Heart left ventricle (tissue), 13 donors: ENCODE results near the gene DTX1.

Source experiments
- POLR2A ChIP-seq, 2 donors: fragments of 450-650 bp; IDR thresholded peaks; one replicate each; pipeline ENCODE4 v1.6.1; 2017; ENCODE audit warnings: antibody characterized with exemption in 2 of 2, mild to moderate bottlenecking in 2 of 2, moderate library complexity in 2 of 2
- TF ChIP-seq, protein P1 (sequence below), 12 donors: fragments of 200-600 bp; sonication (generic) in 4 of 12; IDR thresholded peaks; one replicate each; pipeline versions ENCODE4 v1.5.0 to v1.8.0; 2018 to 2022; ENCODE audit warnings: antibody characterized with exemption in 12 of 12, mild to moderate bottlenecking in 5 of 12
- donor health status: ischemic (EF 13 %, LVEDD 7.1; RV severe dilation, severe dysfunction).
- donor health status: DM: no; HTN: yes; CAD: no.
- donor health status: DM: no; HTN: no; CAD: no.
- donor health status: ischemic (EF 25% LVEDD 6.9; RV normal size, moderate dysfunction).
- donor health status: ischemic (EF 25% LVEDD 5.7; RV mildly dilated, moderate dysfunction).
- donor health status: ischemic (EF 35%, LVEDD 5.7; RV mildly dilated, moderate dysfunction).
- donor health status: nonischemic (EF 11% LVEDD 7.7; RV severe dilation, severe dysfunction).
- donor health status: DM: yes; HTN: yes; CAD: no.
- donor health status: PGD.
- donor health status: ischemic (EF 29% LVEDD 5.4; RV normal size, mild dysfunction).
- donor health status: nonischemic (EF 23%, LVEDD 6.1; RV moderate dilation, normal function).

- TF ChIP-seq, protein P1, sequence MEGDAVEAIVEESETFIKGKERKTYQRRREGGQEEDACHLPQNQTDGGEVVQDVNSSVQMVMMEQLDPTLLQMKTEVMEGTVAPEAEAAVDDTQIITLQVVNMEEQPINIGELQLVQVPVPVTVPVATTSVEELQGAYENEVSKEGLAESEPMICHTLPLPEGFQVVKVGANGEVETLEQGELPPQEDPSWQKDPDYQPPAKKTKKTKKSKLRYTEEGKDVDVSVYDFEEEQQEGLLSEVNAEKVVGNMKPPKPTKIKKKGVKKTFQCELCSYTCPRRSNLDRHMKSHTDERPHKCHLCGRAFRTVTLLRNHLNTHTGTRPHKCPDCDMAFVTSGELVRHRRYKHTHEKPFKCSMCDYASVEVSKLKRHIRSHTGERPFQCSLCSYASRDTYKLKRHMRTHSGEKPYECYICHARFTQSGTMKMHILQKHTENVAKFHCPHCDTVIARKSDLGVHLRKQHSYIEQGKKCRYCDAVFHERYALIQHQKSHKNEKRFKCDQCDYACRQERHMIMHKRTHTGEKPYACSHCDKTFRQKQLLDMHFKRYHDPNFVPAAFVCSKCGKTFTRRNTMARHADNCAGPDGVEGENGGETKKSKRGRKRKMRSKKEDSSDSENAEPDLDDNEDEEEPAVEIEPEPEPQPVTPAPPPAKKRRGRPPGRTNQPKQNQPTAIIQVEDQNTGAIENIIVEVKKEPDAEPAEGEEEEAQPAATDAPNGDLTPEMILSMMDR (IDR thresholded peaks at IDR 0.05) = no peak
- no peak for TF ChIP-seq POLR2A (IDR thresholded peaks at IDR 0.05)
Measured at GRCh38 chr12:113060336-113060960, 3.9 kb downstream of the DTX1 start.
